GM12878 (cell line): ENCODE data around the gene LRRC8B. TPM values are rescaled to one million over a fixed set of nuclear protein-coding genes. Genes with fewer than 3 reads are reported as not detected.
A peak's percentile ranks its signal among the peaks of the same experiment; 100 is the strongest.

Experiments used
- CUX1 ChIP-seq: IDR thresholded peaks from 2 replicates; pipeline ENCODE4 v1.6.1; 2012; ENCODE audit warnings: improper control_type of control experiment, low read depth, low read length; ENCODE audit not compliant: insufficient replicate concordance
- DPF2 ChIP-seq: fragments of 450-650 bp; IDR thresholded peaks from 2 replicates; pipeline ENCODE4 v1.6.1; 2017; ENCODE audit warnings: mild to moderate bottlenecking
- EP300 ChIP-seq, 2 experiments: fragments of 150-350 bp in 1 of 2; IDR thresholded peaks; 2 replicates each; pipeline ENCODE4 v1.6.1; 2011 to 2012; ENCODE audit warnings: low read depth in 2 of 2, low read length in 2 of 2, borderline replicate concordance in 1 of 2, improper control_type of control experiment in 1 of 2, inconsistent platforms in 1 of 2; ENCODE audit not compliant: control insufficient read depth in 1 of 2
- ESRRA ChIP-seq: IDR thresholded peaks from 2 replicates; pipeline ENCODE4 v1.6.1; 2012; ENCODE audit warnings: mild to moderate bottlenecking, low read length, improper control_type of control experiment
- GABPA ChIP-seq: IDR thresholded peaks from 2 replicates; pipeline ENCODE4 v1.6.1; 2014; ENCODE audit warnings: antibody characterized with exemption, low read depth, mild to moderate bottlenecking, inconsistent platforms
- GATAD2B ChIP-seq: fragments of 450-650 bp; conservative IDR thresholded peaks from 2 replicates; pipeline ENCODE4 v1.6.1; 2017; ENCODE audit warnings: low read depth, mild to moderate bottlenecking, moderate library complexity
- IRF4 ChIP-seq: IDR thresholded peaks from 2 replicates; pipeline ENCODE4 v1.6.1; 2011; ENCODE audit warnings: low read depth, low read length
- MAX ChIP-seq: IDR thresholded peaks from 2 replicates; pipeline ENCODE4 v1.6.1; 2012; ENCODE audit warnings: low read depth, low read length, improper control_type of control experiment
- MEF2A ChIP-seq: IDR thresholded peaks from 2 replicates; pipeline ENCODE4 v1.6.1; 2011; ENCODE audit warnings: low read depth, mild to moderate bottlenecking, low read length, moderate library complexity; ENCODE audit not compliant: insufficient read depth
- MEF2B ChIP-seq: fragments of 450-650 bp; IDR thresholded peaks from 2 replicates; pipeline ENCODE4 v1.6.1; 2018; ENCODE audit warnings: mild to moderate bottlenecking, moderate library complexity; ENCODE audit not compliant: partially characterized antibody, poor library complexity, severe bottlenecking
- MLLT1 ChIP-seq: fragments of 450-650 bp; IDR thresholded peaks from 2 replicates; pipeline ENCODE4 v1.6.1; 2016; ENCODE audit warnings: mild to moderate bottlenecking
- MXI1 ChIP-seq: fragments of 150-350 bp; IDR thresholded peaks from 2 replicates; pipeline ENCODE4 v1.6.1; 2011; ENCODE audit warnings: low read depth, mild to moderate bottlenecking, inconsistent platforms, low read length, improper control_type of control experiment
- NFXL1 ChIP-seq: fragments of 450-650 bp; IDR thresholded peaks from 2 replicates; pipeline ENCODE4 v1.6.1; 2017; ENCODE audit warnings: antibody characterized with exemption, mild to moderate bottlenecking, borderline replicate concordance
- NRF1 ChIP-seq: conservative IDR thresholded peaks from 2 replicates; pipeline ENCODE4 v1.6.1; 2011; ENCODE audit warnings: mild to moderate bottlenecking, low read depth, low read length, improper control_type of control experiment
- POLR2AphosphoS2 ChIP-seq: IDR thresholded peaks from 2 replicates; pipeline ENCODE4 v1.6.1; 2011; ENCODE audit warnings: low read depth, mild to moderate bottlenecking, low read length, improper control_type of control experiment, moderate library complexity
- POU2F2 ChIP-seq: IDR thresholded peaks from 3 replicates; pipeline ENCODE4 v1.6.1; 2011; ENCODE audit warnings: low read depth, mild to moderate bottlenecking, low read length, borderline replicate concordance
- RAD51 ChIP-seq: fragments of 450-650 bp; IDR thresholded peaks from 2 replicates; pipeline ENCODE4 v1.6.1; 2016; ENCODE audit warnings: moderate library complexity, mild to moderate bottlenecking, inconsistent platforms
- RELB ChIP-seq: fragments of 450-650 bp; IDR thresholded peaks from 2 replicates; pipeline ENCODE4 v1.6.1; 2017; ENCODE audit warnings: low read depth, mild to moderate bottlenecking, moderate library complexity
- SIX5 ChIP-seq: IDR thresholded peaks from 2 replicates; pipeline ENCODE4 v1.6.1; 2011; ENCODE audit warnings: mild to moderate bottlenecking, low read depth, low read length, moderate library complexity; ENCODE audit not compliant: severe bottlenecking
- SPI1 ChIP-seq: IDR thresholded peaks from 2 replicates; pipeline ENCODE4 v1.6.1; 2011; ENCODE audit warnings: low read depth, mild to moderate bottlenecking, low read length, moderate library complexity, borderline replicate concordance; ENCODE audit not compliant: insufficient read depth
- ZNF274 ChIP-seq: IDR thresholded peaks from one replicate; pipeline ENCODE4 v1.8.0; 2011; ENCODE audit not compliant: insufficient read length, insufficient read depth
- polyA plus RNA-seq, 11 experiments: library from polyadenylated mRNA; depleted of rRNA in 4 of 11; unstranded in 6 of 11; stranded (reverse) in 5 of 11; fragments of >200 nt; fragmentation: Nextera tagmentation in 4 of 11; fragmentation: Illumina TruSeq in 1 of 11; extraction: Ambion mirVana in 4 of 11; extraction: Trizol in 1 of 11; gene quantifications; 1 replicate in 1 of 11; 2 replicates in 10 of 11; pipeline versions ENCODE4 v1.2.1 to v1.2.3, GENCODE V29; 2011 to 2016; ENCODE audit warnings: inconsistent platforms in 2 of 11, missing spikeins in 2 of 11, low read depth in 1 of 11
- total RNA-seq, 4 experiments: library from RNA; depleted of rRNA in 3 of 4; stranded (reverse); fragments of >200 nt in 3 of 4; fragmentation: Illumina TruSeq in 1 of 4; extraction: Trizol in 1 of 4; gene quantifications; 2 replicates each; pipeline versions ENCODE4 v1.2.1 to v1.2.3, GENCODE V29; 2013 to 2021

The LRRC8B gene
- total and polyA plus RNA-seq, 10 of the 15 experiments (the other 5 are each of a cell fraction or from before 2014, with no cell fraction given), result 1.3 to 9.2 (median 5.4) TPM

- TF ChIP-seq NFXL1 (no peak), POU2F2 (no peak), POLR2AphosphoS2 (no peak), SIX5 (no peak), ZNF274 (no peak), MXI1 (no peak), RAD51 (no peak), MLLT1 (no peak), IRF4 (0 out of 2 replicates have a peak, but pooled peaks have one; percentile 25), SPI1 (peak; percentile 71), MEF2B (peak; percentile 76), RELB (peak; percentile 87), DPF2 (no peak), GATAD2B (0 out of 2 replicates have a peak, but pooled peaks have one; percentile 61), NRF1 (no peak), MAX (no peak), MEF2A (no peak), CUX1 (peak; percentile 90), ESRRA (no peak), EP300 (IDR thresholded peaks at IDR 0.05; ENCODE audit: borderline replicate concordance in 1 of 2, control insufficient read depth in 1 of 2, low read depth in 2 of 2, low read length in 2 of 2) (0 out of 4 replicates have a peak, but pooled peaks of 1 of the 2 experiments have one; percentile 20), GABPA (no peak)
Observed at GRCh38 chr1:89600451-89601224, 76.0 kb downstream of the LRRC8B start (continued).
